ENCODE results near the gene MMP21.

MMP21 gene

DNA sequence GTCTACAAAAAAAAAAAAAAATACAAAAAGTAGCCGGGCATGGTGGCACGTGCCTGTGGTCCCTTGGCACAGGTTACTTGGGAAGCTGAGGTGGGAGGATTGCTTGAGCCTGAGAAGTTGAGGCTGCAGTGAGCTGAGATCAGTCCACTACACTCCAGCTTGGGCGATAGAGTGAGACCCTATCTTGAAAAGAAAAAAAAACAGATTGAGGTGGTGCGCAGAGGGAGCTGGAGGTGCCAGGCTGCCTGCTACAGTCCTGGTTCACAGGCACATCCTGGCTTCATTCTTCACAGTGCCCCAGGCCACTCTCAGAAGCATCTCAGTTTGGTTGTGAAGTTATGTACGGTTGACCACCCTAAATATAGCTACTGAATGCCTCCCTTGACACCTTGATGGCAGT, 4.8 kb downstream of the MMP21 start:
- no peak for DNase-seq
- intact Hi-C loops (cut with DNase I), result no loop called here

DNA sequence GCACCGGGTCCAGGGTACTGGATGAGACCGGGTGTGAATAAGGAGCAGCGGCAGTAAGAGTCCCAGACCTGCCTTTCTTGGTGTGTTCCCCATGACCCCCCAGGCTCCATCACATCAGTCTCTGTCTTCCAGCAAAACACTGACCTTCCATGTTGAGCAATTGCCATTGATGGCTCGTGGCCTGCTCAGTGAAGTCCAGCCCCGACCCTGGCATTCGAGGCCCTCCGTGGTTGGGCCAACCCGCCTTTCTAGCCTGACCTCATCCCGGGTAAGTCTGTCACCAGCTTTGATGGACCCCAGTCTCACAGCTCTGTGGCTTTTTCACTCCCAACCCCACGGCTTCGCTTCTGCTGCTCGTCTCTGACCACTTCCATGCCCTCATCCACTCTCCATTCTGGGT, 6.4 kb downstream of the MMP21 start:
- intact Hi-C loops (cut with DNase I), result no loop called here
- DNase-seq, result no peak

DNA sequence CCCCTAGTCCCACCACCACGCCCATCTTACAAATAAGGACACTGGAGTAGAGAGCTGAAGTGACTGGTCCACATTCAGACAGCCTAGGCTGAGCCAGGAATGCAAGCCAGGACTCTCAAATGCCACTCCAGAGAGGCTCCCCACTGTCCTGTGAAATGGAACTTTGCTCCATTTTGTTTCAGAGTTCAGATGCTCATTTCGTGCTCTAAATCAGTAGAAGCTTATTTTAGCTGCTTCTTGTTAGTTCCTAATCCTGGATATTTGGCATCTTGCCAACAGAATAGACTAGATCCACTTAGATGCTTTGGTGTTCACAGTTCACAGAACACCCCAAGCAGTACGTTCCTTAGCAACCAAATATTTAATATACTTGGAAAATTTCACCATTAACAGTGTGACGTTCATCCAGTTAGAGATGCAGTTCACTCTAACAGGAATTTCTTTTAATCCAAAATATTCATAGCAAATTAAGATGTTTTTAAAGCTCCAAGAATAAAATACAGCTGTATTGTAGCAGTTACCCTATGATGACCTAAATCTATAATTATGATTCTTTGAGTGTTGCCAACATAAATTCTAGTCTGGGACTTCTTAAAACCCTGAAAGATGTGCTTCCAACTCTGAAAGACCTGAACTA, 7.3 kb downstream of the MMP21 start:
- DNase-seq, result peak in 4 of 42 donors; percentile 12 to 40 (median 30)

DNA sequence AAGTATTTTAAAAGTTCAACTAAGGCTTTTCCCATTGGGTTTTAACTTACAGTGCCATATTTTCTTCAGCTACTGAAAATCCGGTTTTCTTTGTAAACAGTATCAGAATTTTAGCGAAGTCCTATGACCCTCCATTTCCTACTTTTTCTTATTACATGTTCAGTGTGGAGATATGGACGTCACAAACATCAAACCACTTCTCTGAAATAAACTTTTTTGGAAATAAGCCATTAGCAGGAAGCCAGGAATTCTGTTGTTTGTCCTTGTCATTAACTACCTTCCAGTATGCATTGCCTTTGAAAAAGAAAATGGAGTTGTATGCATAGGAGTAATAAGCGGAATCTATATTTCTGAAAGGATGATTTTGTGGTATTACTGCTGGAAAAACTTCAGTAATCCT, 9.1 kb downstream of the MMP21 start:
- no peak for DNase-seq

More for the DNA sequence above, 7.3 kb downstream of the MMP21 start:
- intact Hi-C loops (cut with DNase I), result no loop called here

DNA sequence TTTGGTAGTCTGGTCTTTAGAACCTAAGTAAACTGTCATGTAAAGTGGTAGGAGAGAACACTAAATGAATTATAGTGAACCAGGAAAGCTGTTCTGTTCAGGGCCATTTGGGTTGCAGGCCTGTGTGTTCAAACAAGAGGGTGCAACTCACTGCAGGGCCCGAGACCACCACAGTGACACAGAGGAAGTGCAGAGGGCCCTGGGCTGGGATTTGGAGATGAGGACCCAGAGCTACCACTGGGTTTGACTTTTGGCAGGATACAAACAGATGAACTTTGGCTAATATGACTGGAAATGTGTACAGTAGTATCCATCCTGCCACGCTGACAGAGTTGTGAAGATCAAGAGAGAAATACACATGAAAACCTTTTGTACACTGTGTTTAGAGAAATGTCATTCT, 9.8 kb downstream of the MMP21 start:
- no peak for DNase-seq
- intact Hi-C loops (cut with DNase I), result no loop called here

More for the DNA sequence above, 9.1 kb downstream of the MMP21 start:
- intact Hi-C loops (cut with DNase I), result no loop called here

DNA sequence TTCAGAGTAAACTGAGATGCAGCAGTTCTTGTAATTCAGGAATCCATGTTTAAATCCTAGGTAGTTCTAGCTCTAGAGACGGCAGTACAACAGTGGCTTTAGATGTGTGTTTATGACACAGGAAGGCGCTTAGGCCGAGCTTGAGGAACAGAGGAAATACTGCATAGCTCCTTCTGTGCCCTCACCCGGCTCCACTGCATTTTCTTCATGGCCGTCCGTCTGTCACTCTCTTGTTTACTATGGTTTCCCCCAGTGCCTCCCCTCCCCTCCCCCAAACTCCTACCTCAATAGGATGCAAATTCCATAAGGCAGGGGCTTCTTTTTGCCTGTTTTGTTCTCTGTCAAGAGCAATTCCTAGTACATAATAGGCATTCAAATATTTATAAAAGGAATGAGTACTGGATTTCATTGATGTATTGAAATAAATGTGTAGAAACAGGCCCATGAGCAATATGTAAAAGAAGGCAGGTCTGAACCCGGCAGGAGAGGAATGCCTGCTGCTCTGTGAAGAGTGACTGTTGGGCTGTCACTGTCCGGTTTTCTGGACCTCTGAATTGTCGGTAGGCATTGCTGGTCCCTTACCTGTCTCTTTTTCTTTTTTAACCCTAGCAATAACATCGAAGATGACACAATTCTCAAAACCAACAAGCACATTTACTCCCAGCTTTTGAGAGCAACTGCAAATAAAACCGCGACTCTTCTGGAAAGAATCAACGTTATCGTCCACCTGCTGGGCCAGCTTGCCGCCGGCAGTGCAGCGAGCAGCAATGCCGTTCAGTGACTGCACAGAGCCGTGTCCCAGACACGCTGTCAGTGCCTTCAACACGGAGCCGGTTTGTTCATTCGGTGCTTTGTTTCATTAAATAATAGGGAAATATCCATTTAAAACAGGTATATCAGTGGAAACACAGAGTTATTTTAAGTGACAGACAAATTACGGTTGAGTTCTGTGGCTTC, 12.7 kb downstream of the MMP21 start:
- intact Hi-C loops (cut with DNase I), result no loop called here
- no peak for DNase-seq

DNA sequence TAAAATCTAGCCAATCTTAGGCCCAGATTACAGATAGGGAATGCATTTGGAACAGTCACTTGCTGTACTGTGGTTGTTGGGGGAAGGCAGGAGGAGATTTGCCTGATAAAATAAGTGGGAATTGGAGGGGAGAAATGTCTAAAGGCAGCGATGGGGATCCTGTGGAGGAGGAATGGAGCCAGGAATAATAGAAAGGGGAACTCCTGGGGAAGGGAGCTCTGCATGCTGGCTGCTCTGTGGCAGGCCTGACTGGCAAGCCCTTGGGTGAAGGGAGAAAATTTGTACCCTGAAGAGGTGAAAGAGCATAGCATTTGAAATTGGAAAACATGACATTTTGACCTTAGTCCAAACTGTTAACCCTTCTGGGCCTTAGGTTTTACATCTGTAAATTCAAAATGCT, 13.7 kb downstream of the MMP21 start:
- no peak for DNase-seq
- intact Hi-C loops (cut with DNase I), result no loop called here

DNA sequence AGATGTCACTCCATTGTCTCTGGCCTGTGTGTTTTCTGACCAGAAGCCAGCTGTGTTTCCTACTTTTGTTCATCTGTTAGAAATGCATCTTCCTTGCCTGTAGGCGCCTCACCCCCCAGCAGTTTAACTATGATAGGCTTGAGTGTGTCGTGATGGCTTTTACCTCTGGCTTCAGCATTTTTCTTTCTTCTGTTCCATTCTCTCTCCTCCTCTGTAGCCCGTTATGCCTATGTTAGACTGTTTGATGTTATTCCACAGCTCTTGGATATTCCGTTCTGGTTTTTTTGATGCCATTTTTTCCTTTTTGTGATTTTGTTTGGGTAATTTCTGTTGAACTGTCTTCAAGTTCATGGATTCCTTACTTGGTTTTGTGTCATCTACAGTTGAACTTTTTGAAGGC, 17.9 kb downstream of the MMP21 start:
- intact Hi-C loops (cut with DNase I), result no loop called here
- no peak for DNase-seq

DNA sequence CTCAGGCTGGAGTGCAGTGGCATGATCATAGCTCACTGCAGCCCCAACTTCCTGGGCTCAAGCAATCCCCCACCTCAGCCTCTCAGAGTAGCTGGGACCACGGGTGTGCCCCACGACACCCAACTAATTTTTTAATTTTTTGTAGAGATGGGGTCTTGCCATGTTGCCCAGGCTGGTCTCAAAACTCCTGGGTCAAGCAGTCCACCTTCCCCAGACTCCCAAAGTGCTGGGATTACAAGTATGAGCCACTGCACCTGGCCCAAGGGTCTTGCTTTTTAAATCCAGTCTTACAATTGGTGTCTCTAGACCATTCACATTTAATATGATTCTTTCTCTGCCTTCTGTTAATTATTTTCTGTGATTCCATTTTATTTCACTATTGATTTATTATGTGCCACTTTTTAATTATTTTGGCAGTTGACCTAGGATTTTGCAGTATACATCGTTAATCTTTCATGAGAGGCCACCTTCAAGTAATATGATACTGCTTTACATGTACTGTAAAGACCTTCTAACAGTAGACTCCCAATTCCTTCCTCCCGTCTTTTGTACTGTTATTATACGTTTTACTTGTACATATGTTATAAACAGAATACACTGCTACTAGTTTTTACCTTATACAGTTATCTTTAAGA, 18.7 kb downstream of the MMP21 start:
- intact Hi-C loops (cut with DNase I), result no loop called here

DNA sequence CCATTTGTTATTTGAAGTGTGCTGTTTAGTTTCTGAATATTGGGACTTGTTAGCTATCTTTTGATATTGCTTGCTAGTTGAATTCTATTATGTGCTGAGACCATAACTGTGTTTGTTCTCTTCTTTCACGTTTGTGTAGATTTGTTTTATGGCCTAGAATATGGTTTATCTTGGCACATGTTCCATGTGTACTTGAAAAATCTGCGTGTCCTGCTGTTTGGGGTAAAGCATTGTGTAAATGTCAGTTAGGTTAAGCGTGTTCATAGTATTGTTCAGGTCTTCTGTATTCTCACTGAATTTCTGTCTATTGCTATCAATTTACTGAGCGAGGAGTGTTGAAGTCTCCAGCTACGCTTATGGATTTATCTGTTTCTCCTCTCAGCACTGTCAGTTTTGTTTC, 19.4 kb downstream of the MMP21 start:
- no peak for DNase-seq
- intact Hi-C loops (cut with DNase I), result no loop called here

More for the DNA sequence above, 18.7 kb downstream of the MMP21 start:
- DNase-seq, result no peak

DNA sequence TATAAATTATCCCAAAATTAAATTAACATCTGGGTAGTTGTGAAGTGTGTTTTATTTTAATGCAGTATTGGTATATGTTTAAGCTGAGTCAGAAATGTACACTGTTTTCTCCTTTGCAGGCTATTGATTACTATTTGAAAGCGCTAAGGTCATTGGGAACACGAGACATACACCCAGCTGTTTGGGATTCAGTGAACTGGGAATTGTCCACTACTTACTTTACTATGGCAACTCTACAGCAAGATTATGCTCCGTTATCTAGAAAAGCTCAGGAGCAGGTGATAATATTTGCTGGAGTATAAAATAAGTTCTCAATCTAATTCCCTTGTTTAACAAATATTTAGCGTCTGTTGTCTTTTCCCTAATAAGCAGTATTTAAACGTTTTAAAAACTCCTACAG, 28.2 kb downstream of the MMP21 start:
- no peak for DNase-seq
- intact Hi-C loops (cut with DNase I), result no loop called here

DNA sequence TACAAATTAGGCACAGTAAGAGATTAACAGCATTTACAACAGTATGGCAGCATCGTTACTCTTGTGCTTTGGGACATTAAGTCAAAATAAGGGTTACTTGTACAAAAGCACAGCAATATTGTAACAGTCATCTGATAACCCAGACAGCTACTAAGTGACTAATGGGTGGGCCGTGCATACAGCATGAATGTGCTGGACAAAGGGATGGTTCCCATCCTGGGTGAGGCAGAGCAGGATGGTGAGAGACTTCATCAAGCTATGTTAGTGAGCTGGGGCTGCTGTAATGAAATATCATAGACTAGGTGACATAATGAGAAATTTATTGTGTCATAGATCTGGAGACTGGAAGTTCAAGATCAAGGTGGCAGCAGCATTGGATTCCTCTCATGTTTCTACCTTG, 30.7 kb downstream of the MMP21 start:
- no peak for DNase-seq
- intact Hi-C loops (cut with DNase I), result no loop called here

DNA sequence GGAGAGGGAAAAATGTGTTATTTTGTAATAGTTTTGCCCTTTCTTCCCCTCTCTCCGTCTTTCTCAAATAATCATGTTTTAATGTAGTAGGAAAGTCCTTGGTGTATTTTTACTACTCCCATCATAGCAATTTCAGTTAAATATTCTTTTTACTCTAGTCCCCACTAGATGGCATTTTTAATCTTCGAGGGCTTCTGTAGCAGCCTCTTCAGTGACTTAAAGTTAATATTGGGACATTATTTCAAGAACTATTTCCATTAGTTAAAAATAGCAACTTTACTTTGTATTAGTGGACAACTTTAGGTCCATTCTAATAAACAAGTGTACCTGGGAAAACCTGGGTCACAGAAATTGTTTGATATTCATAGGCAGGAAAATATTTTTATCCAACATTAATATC, 33.2 kb downstream of the MMP21 start:
- intact Hi-C loops (cut with DNase I), result no loop called here
- DNase-seq, result no peak

DNA sequence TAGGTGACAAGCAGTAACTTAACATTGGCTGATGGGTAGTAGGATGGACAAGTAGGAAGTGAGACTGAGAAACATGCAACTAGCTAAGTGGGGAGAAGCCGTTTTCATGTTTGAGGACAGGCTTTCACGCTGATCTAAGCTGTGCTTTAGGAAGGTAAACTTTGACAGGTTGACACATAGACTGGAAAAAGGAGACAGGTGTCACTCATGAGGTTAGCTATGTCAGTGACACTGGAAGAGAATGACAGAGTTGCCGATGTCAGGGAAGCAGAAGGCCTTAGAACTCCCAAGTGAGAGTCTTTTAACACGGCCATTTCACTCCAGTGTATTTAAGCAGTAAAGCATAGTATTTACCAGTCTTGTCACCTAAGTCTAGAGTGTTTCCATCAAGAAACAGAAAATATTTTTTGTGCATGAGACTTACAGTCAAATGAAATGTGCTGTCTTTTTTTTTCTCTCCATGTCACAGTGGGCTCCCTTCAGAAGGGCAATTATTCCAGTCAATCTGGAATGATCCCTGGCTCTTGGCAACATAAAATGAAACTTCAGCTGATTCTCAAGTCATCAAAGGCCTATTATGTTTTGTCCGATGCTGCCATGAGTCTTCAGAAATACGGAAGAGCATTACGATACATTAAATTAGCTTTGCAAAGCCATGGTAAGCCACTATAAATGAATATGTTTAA, 35.5 kb downstream of the MMP21 start:
- DNase-seq, result peak in 1 of 42 donors; percentile 33
- intact Hi-C loops (cut with DNase I), result no loop called here

DNA sequence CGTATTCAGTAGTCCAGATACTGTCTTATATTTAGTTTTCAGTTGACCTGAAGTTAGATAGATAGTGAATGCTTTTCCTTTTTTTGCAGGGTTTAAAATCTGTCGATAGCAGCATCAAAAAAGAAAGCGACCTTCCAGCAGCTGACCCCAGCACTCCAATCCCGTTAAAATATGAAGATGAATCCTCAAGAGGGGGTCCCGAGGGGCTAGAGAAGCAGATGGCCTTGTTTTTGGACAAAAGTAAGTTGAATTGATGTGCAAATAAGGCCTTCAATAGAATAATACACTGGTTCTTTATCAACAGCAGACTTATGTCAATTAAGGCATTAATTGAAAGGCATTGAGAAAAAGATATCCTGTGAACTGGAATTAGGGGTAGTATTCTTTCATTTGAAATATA, 37.4 kb downstream of the MMP21 start:
- intact Hi-C loops (cut with DNase I), result no loop called here
- DNase-seq, result no peak

DNA sequence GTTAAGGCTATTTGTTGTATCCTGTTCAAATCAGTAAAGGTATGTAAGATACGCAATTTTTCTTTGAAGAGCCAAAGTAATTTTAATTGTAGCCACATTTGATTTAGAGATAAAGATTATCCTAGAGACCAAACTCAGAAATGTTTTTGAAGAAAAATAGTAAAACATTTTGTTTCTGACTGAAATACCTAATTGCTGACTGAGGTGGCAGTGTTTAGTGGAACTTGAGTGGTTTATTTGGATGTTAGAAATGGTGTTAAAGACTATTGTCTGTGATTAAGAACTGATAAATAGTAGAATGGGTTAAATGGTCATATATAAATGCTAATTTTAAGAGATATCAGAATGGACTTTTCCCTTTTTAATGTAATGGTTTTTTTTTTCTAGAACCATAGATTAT, 40.8 kb downstream of the MMP21 start:
- intact Hi-C loops (cut with DNase I), result no loop called here
- no peak for DNase-seq

DNA sequence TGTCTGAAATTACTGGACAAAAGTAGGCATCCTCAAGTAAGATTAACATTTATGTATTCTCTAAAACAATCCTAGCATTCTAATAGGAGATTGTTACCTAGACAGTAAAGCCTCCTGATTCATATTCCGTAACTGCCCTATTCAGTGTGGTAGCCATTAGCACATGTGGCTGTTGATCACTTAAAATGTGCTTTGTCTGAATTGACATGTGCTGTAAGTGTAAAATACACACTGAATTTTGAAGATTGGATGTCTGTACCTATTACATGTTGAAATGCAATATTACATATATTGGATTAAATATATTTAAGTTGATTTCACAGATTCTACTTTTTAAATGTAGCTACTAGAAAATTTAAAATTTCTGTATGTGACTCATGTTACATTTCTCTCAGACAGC, 41.5 kb downstream of the MMP21 start:
- intact Hi-C loops (cut with DNase I), result no loop called here

DNA sequence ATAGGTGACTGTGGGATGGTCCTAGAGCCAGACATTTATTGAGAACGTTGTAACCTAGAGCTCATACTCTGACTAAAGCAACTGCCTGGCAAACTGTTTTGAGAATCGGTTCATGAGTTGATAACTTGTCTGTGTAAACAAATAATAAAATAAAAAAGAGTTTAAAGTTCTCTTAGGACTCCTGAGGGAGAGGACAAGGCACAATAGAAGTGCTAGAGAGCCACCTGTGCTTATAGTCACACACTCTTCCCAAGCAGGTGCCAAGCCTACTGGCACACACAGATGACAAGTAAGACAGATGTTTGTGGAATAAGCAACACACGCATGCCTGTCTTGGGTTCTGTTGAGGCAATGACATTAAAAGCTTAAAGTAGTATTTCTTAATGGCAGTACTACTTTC, 48.2 kb downstream of the MMP21 start:
- no peak for DNase-seq
- intact Hi-C loops (cut with DNase I), result no loop called here

More for the DNA sequence above, 41.5 kb downstream of the MMP21 start:
- no peak for DNase-seq

DNA sequence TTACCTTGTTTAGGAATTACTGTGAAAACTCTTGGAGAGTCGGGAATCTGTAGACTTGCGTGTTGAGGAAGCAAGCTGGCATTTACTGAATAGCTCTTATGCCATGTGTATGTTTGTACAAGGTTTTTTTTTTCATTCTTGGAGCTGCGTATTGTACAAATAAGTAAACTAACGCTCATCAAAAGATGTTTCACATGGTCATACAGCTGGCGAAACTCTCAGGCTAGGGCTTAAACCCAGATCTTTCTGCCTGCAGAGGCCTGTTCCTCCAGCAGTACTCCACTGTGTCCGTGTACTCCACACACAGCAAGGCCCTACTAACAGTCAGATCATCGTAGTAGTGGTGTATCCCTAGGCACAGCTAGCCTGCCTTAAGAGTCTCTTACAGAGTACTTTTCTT, 48.7 kb downstream of the MMP21 start:
- intact Hi-C loops (cut with DNase I), result no loop called here
- no peak for DNase-seq

DNA sequence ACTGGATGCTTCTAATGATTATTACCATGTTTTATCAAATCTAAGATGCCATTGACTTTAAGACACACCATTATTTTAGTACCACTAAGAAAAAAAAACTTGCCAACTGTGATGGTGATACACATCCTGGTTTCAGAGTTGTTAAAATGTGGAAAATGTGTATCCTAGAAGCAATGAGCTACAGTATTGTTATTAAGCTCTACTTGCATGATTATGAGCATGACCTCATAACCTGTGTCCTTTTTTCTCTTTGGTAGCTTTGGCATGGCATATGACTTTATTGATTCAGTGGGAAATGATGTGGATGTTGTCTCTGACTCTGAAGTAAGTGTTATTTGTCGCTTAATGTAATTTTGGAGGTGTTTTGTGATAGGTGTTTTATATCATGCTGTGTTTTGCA, 52.8 kb downstream of the MMP21 start:
- no peak for DNase-seq
- intact Hi-C loops (cut with DNase I), result no loop called here
